Omental fat pad (tissue), 4 donors: ENCODE results near the gene CELF2. TPM values are rescaled to one million over a fixed set of nuclear protein-coding genes. Genes with fewer than 3 reads are reported as not detected.
"Not testable (repeated sequence)": the region's sequence is repeated elsewhere in the genome, so short reads cannot be mapped to it uniquely, and the experiment has no call there.

Experiments used
- ATAC-seq: fragments of 150-250 bp; one replicate; pipeline ENCODE4 v1.9.1; 2016; ENCODE audit warnings: mild to moderate bottlenecking, moderate library complexity; ENCODE audit not compliant: low FRiP score
- DNase-seq: peaks from one replicate; pipeline ENCODE4 v3.0.0-alpha.2; 2019; ENCODE audit warnings: low spot score
- total RNA-seq, 4 donors: library from RNA; depleted of rRNA; stranded (reverse); fragments of >200 nt; gene quantifications; one replicate each; pipeline ENCODE4 v1.1.0, GENCODE V29; 2016
- TF ChIP-seq, protein P1 (sequence below), 3 donors: fragments of 450-650 bp; IDR thresholded peaks; one replicate each; pipeline ENCODE4 v1.5.1; 2016 to 2017; ENCODE audit warnings: antibody characterized with exemption in 3 of 3, mild to moderate bottlenecking in 3 of 3, moderate library complexity in 2 of 3

The CELF2 gene
- total RNA-seq, 4 donors from 2014 or later = 81.7 to 116 (median 104) TPM

DNA sequence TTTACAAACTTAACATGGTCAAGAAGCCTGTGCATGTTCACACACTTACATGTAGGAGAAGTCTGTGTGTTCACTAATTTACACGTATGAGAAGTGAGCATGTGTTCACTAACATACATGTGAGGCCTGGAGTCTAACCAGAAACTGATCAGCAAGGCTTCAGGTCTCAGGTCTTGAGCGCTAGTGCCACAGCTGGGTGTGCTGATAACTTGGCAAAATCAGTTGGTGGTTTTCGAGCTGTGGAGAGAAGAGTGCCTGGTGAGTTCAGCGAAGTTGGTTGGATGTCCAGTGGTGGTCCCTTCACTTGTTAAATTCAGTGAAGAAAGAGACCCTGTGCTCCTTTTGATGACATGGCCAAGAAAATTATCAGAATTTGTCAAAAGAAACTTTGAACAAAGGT lies 98.7 kb downstream of the CELF2 start:
- TF ChIP-seq, protein P1, sequence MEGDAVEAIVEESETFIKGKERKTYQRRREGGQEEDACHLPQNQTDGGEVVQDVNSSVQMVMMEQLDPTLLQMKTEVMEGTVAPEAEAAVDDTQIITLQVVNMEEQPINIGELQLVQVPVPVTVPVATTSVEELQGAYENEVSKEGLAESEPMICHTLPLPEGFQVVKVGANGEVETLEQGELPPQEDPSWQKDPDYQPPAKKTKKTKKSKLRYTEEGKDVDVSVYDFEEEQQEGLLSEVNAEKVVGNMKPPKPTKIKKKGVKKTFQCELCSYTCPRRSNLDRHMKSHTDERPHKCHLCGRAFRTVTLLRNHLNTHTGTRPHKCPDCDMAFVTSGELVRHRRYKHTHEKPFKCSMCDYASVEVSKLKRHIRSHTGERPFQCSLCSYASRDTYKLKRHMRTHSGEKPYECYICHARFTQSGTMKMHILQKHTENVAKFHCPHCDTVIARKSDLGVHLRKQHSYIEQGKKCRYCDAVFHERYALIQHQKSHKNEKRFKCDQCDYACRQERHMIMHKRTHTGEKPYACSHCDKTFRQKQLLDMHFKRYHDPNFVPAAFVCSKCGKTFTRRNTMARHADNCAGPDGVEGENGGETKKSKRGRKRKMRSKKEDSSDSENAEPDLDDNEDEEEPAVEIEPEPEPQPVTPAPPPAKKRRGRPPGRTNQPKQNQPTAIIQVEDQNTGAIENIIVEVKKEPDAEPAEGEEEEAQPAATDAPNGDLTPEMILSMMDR (IDR thresholded peaks at IDR 0.05) = no peak
- no peak for ATAC-seq
- DNase-seq = no peak

DNA sequence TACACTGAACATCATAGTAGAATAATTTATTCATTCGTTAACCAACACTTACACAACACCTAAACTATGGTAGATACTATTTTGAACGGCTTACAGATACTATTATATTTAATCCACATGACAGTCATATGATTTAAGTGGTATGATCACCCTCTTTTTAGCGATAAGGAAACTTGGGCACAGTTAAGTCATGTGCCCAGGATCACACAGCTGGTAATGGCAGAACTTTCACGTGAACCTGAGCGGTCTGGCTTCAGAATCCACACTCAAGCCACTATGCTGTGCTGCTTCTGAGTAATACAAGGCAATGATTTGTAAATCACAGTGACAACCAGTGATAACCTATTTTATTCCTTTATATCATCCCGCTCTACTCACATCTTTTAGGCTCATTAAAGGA lies 99.1 kb downstream of the CELF2 start:
- ATAC-seq = no peak
- no peak for DNase-seq
- TF ChIP-seq, protein P1 (IDR thresholded peaks at IDR 0.05) = no peak

DNA sequence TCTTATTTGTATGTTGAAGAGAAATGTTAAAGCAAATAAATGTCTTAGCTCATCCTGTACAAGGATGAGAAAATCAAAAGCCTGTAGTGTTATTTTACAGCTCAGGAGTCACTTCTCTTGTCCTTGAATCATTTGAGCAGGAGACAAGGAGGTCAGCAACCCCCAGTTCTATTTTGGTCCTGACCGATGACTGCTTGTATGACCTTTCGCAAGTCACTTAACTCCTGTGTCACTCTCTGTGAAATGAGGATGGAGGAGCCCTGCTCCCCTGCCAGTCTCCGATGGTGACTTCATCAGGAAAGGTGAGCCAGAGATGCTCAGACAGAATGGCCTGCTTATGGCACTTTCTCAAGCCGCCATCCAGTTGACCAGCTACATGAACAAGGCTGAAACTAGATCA lies 101.0 kb downstream of the CELF2 start:
- DNase-seq (no peak), ATAC-seq (no peak)
- TF ChIP-seq, protein P1 (IDR thresholded peaks at IDR 0.05) = no peak

DNA sequence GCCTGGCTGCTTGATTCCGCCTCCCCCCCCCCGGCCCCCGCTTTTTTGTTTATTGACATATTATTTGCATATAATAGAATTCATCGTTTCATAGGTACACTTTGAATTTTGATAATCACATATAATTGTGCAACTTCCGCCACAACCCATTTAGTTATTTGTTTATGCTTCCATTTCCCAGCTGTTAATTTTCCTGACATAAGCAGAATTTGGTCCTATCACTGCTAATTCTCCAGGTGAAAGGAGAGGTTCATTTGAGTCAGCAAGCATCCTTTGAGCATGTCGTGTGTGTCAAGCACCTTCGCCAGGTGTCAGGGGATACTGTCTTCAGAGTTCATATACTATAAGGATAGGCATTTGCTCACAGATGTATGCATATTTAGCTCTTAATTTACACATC lies 102.2 kb downstream of the CELF2 start:
- no peak for ATAC-seq
- no peak for DNase-seq
- TF ChIP-seq, protein P1 (IDR thresholded peaks at IDR 0.05) = no peak

DNA sequence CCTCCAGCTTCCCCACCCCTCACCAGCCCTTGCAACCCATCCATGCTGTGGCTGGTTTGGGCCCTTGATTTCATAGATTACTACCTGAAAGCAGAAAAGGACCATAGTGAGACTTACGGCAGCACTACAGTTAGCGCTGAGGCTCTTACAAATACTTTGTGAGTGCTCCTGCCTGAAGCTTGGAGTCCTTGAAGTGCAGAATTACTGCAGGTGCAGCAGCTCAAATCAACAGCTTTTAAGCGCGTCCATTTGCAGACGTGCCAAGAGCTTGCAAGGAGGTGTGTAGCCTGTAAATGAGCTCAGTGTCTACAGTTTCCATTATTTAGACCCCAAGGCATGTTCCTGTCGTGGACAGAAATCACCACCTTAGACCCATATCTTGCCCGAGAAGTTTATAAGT lies 103.0 kb downstream of the CELF2 start:
- ATAC-seq = no peak
- DNase-seq = no peak
- TF ChIP-seq, protein P1 (IDR thresholded peaks at IDR 0.05) = no peak

DNA sequence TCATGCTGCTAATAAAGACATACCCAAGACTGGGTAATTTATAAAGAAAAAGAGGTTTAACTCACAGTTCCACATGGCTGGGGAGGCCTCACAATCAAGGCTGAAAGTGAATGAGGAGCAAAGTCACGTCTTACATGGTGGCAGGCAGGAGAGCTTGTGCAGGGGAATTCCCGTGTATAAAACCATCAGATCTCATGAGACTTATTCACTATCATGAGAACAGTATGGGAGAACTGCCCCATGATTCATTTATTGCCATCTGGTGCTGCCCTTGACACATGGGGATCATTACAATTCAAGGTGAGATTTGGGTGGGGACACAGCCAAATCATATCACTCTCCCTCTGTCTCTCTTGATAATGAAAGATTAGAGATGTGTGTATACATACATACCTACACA lies 106.2 kb downstream of the CELF2 start:
- DNase-seq, ATAC-seq: not testable (repeated sequence)

DNA sequence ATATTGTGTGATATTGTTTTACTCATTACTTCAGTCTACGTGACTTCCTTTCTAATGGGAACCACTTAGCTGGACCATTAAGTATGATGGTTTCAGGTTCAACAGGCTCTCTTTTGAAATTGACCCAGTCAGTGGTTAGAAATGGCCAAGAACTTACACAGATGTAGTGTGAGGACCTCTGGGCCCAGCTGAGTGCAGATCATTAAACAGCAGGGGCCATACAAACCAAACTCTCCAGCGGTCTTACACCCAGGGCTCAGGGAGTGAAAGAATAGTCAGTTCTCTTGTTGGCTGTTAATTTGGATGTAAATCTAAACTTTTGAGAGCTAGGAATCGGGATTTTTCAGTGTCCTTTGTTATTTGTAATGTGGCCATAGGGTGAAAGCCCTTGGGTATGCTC lies 107.3 kb downstream of the CELF2 start:
- TF ChIP-seq, protein P1 (IDR thresholded peaks at IDR 0.05) = no peak
- ATAC-seq = no peak

DNA sequence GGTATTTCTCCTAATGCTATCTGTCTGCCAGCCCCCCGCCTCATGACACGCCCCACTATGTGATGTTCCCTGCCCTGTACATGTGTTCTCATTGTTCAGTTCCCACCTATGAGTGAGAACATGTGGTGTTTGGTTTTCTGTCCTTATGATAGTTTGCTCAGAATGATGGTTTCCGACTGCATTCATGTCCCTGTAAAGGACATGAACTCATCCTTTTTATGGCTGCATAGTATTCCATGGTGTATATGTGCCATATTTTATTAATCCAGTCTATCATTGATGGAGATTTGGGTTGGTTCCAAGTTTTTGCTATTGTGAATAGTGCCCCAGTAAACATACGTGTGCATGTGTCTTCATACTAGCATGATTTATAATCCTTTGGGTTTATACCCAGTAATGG lies 109.3 kb downstream of the CELF2 start:
- ATAC-seq, DNase-seq: not testable (repeated sequence)

More for the DNA sequence above, 107.3 kb downstream of the CELF2 start:
- DNase-seq = no peak
